Stimulated activated CD8-positive, alpha-beta memory T cell treated with anti-CD3 and anti-CD28 coated beads, Interleukin-12 subunit alpha, Interleukin-12 subunit beta, amount 100 ng/mL, for 1 hour (primary cell): ENCODE results near the gene PSMC3.

ENCODE experiments used
- DNase-seq: peaks from one replicate; pipeline ENCODE4 v3.0.0-alpha.2; 2020; ENCODE audit warnings: low read depth

PSMC3 gene

DNA sequence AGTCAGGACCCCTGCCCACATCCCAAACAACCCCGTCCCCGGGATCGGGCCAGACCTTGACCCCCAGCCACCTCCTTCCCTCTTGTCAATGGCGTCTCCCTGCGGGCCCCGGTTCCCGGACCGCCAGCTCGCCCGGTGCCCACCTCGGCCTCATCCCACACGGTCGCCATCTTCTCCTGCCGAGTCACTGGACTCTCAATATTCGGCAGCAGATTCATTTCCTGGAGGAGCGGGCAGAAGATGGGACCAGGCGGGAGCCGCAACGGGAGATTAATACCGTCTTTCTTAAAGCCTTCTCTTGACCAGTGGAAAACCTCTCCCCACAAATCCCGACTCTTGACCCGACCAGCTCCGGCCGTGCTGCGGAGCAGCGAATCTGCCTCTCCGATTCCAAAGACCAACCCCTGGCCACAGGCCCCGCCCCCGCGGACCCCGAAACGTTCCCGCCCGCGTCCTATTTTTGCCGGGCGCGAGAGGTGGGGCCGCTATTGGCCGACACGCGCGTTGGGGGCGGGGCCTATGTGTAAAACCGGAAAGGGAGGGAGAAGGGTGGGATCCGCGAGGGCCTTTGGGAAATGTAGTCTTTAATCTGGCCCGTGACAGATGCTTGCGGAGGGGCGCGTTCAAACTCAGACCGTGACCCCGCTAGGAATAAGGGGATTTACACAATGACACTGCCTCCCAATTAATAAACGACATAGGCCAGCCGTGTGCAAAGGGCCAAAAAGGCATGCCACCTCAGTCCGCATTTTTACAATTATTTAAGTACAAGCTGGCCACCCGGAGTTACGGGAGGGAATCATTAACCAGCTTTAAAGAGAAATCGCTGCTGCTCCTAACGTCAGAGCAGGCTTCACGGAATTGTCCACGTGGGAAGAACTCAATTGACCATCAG, at the start of gene PSMC3:
TSS of gene PSMC3 (minus strand) at position 378 of the 895 bp plus-strand sequence. CDS start at position 218, 160 bp downstream.
- peak; percentile 97 for DNase-seq

DNA sequence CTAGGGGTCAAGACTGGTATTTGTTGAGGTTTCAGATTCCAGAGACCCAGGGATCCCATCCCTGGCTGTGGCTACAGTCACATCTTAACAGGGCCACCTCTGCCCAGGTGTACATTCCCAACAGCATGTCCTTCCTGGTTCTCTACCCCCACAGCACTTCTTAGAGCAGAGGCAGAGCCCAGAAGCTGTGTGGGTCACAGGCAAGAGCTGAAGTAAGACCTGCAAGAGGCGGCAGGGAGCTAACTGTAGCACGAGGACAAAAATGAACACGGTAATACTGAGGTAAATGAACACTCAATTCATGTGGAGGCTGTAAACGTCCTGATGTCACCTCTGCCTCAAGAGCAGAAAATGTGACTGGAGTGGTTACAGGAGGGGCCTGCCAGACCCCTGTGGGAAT, 44.4 kb upstream of the PSMC3 start:
- no peak for DNase-seq

DNA sequence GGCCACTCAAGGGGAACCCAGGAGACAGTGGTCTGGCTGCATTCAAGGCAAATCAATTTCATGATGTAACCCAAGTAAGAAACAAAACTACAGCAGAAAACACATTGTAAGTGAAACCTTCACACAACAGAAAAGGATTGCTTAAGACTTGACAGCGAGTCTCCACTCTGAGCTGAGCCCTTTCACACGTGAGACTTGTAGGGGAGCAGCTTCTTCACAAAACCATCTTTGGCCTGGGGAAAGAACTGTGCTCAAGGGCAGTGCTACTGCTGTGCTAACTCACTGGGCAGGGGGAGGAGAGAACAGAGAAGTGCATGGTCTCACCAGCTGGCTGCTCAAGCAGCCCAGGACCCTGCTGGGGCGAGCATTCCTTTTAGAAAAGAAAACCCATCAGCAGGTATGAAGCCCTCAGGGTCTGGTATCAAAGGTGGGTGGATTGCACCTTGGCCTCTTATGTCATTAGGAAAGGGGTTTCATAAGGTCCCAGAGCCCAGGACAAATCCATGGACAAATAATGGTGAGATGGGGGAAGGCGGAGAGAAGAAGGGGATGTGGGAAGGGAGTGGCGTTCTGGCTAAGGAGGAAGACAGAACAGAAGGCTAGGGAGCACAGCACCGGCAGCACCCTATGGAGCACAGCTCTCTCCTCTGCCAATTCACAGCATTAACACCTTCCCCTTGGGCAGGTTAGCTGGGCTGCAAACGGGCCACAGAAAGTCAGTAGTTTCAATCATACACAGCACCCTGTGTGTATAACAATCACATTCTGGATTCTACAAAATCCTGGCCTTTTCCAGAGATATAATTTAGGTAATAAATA, 43.3 kb upstream of the PSMC3 start:
- DNase-seq = no peak

DNA sequence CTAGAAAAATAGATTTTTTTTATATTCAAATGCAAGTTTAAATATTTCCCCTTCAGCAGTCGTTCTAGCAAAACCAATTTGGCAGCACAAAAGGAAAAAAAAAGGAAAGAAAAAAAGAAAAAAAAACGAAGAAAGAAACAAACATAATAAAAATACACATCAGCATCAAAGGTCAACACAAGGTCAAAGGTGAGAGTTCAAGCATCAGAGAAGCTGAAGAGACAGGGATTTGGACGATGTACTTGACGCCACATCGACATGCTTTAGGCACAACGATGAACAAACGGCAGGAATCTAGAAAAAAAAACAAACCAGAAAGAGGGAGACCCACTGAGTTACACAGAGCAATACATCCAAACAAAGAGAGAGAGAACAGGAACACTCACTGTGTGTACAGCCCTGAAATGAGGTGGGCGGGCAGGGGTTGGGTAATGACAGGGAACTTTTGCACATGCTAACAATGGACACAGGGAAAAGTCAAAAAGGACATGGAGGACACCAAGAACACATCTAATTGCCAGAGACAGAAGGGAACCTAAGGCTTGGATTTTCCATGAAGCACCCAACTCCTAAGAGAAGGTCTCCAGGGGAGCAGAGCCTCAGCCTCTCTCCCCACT, 42.5 kb upstream of the PSMC3 start:
- no peak for DNase-seq

DNA sequence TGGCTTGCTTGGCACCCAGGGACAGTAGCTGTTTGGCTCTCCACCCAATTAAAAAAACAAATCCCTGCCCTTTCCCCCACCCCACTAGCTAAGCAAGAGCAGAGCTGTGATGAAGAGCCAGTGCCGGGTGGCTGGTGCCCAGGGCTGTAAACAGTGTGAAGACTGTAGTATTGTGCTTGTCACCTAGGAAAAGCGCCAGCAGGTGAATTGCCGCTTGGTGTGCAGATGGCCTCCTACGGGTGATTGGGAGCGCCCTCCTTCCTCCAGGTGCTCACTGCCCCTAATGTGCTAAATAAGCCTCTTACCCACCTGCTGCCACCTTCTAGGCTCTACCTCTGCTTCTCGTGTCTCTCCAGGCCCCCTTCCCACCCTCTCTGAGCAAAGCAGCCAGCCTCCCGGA, 41.1 kb upstream of the PSMC3 start:
- no peak for DNase-seq

DNA sequence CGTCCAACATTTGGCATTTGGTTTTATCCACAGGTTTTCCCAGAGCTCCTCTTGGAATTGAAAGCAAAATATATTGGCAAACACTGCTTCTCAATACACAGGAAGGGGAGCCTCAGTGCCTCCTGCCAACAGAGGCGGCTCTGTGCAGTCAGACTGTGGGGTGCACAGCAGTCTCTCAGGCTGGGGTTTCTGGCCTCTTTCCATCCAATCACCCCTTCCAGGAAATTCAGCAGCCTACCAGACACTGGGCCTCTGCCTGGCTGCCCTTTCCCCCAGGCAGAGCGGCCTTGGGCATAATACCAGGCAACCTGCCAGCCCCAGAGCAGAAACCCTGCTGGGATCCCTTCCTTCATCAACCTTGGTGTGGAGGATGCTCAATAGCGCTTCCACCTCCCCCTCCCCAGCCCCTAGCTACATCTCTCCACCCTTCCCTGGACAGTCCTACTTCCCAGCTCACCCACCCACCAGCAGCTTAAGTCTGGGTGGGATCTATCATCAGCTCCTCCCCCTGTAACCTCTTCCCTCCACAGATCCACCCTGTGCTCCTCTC, 40.5 kb upstream of the PSMC3 start:
- DNase-seq = no peak

DNA sequence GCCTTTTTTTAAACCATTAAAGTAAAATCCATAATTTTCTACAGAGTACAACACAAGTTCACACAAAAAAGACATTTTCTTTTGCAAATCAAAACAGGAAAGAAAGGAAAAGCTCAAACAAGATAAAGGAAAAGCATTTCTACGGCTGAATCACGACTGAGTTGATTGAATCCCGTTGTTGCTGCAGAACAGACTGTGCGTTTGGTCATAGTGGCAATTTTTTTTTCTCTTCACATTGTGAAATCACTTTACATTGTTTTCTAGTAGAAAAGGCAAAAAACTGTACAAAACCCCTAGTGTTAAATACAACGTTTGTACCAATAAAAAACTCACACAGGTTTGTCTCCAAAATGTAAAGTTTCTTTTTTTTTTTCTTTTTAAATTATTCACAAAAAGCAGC, 40.0 kb upstream of the PSMC3 start:
- no peak for DNase-seq

DNA sequence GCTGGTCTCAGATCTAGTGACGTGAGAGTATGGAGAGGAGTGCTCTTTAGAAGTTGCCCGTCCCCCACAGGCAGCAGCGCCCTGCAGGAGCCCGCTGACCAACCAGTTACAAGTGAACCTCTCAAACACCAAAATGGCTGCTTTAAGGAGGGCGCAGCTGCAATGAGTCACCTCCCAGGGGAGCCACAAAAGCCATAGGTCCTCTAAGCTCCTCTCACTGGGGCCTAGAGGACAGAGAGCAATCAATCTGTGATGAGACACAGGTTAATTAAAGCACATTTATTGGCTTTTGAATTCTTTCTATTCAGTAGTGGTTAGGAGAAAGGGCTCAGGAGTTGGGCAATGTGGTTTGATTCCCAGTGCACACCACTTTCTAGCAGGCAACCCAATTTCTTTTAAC, 38.2 kb upstream of the PSMC3 start:
- DNase-seq = no peak

DNA sequence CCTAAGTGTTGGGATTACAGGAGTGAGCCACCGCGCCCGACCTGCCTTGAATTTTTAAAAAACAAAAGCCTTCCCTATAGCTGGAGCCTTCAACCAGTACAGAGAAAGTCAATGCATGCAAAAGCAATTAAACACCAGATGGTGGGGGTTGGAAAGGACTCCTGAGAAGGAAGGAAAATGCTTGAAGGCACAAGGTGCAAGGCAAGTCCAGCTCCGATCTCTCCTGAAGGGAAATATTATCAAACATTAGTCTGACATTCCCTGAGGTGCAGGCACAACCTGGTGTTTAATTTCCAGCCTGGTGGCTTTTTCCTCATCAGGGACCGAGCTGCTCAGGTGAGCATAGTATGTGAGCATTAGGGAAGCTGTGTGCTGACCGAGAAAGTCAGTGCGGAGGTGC, 35.6 kb upstream of the PSMC3 start:
- no peak for DNase-seq

DNA sequence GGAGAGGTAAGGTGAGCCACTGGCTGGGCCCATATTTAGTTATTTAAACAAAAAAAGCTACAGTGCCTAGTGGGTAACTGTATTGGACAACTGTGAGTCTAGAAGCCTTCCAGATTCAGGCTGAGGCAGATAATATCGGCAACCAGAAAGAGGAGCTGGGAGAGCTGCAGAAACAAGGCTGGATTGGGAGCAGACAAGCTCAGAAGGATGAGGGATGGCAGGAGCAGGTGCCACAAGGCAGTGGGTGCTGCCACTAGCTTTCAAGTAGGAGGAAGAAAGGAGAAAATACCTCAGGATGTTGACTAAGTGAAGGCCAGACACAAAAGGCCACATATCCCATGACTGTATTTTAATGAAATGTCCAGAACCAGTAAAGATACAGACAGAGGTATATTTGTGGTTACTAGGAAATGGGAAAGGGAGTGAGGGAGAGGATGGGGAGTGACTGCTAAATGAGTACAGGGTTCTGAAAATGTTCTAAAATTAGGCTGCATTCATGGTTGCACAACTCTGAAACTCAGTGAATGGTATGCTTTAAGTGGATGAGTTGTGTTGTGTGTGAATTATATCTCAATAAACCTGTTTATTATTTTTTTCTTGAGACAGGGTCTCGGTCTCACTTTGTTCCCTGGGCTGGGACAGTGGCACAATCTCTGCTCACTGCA, 34.5 kb upstream of the PSMC3 start:
- DNase-seq = no peak

DNA sequence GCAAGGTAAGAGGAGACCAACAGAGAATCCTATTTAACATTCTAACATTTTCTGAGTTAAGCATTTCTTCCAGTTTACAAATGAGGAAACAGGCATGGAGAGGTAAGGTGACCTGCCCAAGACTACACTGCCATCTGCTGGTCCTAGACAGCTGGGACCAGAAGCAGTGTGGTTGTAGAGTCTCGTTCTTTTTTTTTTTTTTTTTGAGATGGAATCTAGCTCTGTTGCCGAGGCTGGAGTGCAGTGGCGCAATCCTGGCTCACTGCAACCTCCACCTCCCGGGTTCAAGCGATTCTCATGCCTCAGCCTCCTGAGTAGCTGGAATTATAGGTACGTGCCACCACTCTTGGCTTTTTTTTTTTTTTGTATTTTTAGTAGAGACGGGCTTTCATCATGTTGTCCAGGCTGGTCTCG, 28.0 kb upstream of the PSMC3 start:
- DNase-seq = peak; percentile 30

DNA sequence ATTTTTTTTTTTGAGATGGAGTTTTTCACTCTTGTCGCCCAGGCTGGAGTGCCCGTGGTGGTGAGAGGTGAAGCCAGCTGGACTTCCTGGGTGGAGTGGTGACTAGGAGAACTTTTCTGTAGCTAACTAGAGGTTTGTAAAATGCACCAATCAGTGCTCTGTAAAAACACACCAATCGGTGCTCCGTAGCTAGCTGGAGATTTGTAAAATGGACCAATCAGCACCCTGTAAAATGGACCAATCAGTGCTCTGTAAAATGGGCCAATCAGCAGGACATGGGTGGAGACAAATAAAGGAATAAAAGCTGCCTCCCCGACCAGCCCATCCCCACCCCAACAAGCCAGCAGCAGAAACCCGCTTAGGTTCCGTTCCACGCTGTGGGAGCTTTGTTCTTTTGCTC, 27.1 kb upstream of the PSMC3 start:
- no peak for DNase-seq

DNA sequence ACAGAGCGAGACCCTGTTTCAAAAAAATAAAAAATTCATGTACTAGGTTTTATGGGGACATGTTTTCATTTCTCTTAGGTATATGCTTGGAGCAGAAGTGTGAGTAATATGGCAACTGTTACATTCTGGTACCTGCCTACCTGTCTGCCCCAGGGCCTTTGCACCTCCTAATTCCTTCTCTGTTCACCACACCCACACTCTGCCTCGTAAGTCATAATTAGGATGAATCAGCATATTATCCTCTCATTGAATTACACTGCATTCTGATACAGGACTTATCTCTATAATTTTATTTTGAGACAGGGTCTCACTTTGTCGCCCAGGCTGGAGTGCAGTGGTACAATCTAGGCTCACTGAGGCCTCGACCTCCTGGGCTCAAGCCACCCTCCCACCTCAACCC, 25.8 kb upstream of the PSMC3 start:
- no peak for DNase-seq

DNA sequence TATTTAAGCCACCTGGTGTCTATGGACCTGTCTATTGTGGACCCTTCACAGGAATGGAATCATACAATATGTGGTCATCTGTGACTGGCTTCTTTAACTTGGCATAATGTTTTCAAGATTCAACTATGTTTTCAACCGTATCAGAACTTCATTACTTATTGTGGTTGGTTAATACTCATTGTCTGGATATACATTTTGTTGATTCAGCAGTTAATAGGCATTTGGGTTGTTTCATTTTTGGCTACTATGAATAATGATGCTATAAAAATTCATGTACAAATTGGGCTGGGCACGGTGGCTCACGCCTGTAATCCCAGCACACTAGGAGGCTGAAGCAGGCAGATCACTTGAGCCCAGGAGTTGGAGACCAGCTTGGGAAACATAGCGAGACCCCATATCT, 25.2 kb upstream of the PSMC3 start:
- DNase-seq = no peak

DNA sequence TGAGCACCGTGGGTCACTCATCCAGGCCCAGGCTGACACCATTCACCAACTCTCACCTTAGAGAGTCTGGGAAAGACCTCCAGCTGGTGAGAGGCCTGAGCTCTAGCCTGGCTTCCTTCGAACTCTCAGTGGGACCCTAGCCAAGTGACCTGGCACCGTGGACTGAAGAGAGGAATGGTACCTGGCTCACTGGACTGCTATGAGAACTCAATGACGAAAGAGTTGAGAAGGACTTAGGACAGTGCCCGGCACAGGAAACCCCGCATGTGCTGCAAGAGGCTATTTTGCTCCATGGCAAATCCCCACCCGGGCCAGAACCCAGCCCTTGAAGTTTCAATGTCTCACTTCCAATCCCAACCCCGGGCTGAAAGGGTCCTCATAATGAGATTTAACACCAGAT, 23.3 kb upstream of the PSMC3 start:
- no peak for DNase-seq

DNA sequence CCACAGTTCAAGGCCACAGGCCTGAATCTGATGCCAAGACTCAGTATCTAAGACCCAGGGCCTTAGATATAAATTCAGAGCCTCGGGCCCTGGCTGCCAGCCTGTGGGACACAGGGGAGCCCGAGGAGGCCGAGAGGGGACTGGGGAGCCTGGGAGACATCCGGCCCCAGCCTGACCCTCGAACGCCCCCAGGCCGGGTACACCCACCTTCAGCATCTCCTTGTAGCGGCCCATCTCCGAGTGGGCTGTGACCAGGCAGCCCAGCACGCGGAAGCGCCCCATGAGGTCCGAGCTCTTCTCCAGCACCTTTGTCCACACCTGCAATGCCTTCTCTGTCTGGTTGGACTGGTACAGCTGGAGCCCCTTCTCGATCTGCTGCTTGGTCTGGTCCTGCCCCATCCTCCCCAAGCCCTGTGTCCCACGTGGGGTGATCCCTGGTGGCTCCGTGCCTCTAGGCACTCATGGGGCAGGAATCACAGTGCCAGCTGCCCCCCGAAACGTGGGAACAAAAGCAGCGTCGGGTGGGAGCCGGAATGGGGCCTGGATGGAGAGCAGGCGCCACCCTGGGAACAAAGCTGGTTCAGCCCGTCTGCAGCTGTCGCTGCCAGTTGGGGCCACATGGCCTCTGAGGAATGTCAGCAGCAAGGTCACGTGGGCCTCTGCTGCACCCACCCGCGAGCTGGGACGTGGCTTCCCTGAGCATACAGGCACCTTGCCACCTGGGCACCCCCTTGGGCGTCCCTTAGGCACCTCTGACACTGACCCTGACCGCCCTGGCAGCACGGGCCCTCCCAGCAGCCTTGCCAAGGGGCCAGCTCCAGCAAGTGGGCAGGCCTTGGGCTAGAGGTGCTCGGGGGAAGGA, 22.6 kb upstream of the PSMC3 start, which contains the start of gene RAPSN:
TSS of gene RAPSN (minus strand) at position 571 of the 862 bp plus-strand sequence. CDS start at position 399, 172 bp downstream.
- DNase-seq = no peak

DNA sequence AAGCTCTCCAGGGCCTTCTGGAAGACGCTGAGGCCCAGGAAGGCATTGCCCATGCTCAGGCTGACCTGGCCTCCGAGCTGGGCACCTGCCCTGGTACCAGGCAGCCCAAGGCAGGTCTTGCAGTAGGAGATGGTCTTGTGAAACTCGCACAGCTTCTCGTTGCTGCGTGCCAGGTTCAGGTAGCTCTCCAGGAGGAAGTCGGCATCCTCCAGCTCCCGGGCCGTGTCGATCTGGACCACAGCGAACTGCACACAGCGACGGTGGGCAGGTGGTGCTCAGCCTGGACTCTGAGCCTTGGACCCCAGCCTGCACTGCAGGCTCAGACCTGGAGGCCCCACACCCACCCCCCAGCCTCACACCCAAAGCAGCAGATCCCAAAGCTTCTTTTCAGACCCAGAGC, 21.7 kb upstream of the PSMC3 start:
- DNase-seq = no peak

DNA sequence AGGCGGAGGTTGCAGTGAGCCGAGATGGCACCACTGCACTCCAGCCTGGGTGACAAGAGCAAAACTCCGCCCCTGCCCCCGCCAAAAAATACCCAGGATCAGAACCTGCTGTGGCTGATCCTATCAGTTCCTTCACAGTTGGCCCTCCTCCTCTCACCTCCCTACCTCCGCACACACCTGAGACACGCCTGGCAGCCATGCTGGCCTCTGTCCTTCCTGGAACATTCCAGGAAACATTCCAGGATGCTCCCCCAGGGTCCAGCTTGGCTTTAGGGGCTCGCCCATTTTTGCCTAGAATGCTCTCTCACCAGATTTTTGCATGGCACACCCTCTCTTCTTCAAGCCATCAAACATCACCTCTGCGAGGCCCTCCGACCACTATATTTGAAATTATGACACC, 20.6 kb upstream of the PSMC3 start:
- no peak for DNase-seq

DNA sequence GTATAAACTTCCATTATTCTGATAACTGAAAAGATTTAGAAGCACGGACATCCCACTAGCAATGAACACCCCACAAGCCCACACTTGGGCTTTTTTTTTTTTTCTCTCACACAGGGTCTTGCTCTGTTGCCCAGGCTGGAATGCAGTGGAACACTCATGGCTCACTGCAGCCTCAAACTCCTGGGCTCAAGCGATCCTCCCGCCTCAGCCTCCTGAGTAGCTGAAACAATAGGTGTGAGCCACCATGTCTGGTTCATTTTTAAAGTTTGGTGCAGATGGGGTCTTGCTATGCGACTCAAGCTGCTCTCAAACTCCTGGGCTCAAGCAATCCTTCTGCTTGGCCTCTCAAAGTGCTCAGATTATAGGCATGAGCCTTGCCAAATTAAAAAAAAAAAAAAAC, 19.6 kb upstream of the PSMC3 start:
- DNase-seq = no peak

DNA sequence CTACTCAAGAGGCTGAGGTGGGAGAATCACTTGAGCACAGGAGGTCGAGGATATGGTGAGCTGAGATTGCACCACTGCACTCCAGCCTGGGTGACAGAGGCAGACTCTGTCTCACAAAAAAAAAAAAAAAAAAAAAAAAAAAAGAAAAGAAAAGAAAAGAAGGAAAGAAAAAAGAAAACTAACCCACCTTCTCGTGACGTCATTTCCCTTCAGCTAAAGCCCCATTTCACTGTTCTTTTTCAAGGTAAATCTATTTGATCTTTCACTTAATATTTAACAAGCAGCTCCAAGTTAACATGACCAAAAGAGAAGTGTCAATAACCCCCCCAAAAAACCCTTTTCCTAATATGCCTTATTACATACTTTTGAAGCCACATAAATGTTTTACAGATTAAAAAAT, 17.6 kb upstream of the PSMC3 start:
- no peak for DNase-seq
